ENCODE data around the gene PSMD13. TPM values are rescaled to one million over a fixed set of nuclear protein-coding genes. Genes with fewer than 3 reads are reported as not detected.
"Not testable (repeated sequence)": the region's sequence is repeated elsewhere in the genome, so short reads cannot be mapped to it uniquely, and the experiment has no call there.

PSMD13 gene
- total RNA-seq, 2 experiments from 2014 or later, result 235 to 239 TPM

DNA sequence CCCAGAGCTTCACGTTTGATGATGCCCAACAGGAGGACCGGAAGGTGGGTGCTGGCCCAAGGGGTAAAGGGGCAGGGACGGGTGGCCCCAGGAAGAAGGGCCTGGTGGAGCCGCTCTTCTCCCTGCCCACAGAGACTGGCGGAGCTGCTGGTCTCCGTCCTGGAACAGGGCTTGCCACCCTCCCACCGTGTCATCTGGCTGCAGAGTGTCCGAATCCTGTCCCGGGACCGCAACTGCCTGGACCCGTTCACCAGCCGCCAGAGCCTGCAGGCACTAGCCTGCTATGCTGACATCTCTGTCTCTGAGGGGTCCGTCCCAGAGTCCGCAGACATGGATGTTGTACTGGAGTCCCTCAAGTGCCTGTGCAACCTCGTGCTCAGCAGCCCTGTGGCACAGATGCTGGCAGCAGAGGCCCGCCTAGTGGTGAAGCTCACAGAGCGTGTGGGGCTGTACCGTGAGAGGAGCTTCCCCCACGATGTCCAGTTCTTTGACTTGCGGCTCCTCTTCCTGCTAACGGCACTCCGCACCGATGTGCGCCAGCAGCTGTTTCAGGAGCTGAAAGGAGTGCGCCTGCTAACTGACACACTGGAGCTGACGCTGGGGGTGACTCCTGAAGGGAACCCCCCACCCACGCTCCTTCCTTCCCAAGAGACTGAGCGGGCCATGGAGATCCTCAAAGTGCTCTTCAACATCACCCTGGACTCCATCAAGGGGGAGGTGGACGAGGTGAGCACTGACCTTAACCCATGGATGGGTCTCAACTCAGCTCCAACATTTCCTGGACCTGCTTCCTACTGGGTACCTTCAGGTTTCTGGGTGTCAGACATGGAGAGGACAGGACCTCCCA is 27.3 kb upstream of the PSMD13 start:
- H3K9me3 Mint-ChIP-seq, result no peaks in the 10 kb centered on the region
- H3K36me3 Mint-ChIP-seq, result peaks cover 39% of the 10 kb centered on the region
- H3K27me3 Mint-ChIP-seq, result no peaks in the 10 kb centered on the region
- DNase-seq, result no peak
- H3K4me1 Mint-ChIP-seq, result peaks cover 28% of the 10 kb centered on the region
- peak overlapping the region; percentile 100 for H3K27ac Mint-ChIP-seq
- H3K4me3 Mint-ChIP-seq, result peak overlapping the region; percentile 99

DNA sequence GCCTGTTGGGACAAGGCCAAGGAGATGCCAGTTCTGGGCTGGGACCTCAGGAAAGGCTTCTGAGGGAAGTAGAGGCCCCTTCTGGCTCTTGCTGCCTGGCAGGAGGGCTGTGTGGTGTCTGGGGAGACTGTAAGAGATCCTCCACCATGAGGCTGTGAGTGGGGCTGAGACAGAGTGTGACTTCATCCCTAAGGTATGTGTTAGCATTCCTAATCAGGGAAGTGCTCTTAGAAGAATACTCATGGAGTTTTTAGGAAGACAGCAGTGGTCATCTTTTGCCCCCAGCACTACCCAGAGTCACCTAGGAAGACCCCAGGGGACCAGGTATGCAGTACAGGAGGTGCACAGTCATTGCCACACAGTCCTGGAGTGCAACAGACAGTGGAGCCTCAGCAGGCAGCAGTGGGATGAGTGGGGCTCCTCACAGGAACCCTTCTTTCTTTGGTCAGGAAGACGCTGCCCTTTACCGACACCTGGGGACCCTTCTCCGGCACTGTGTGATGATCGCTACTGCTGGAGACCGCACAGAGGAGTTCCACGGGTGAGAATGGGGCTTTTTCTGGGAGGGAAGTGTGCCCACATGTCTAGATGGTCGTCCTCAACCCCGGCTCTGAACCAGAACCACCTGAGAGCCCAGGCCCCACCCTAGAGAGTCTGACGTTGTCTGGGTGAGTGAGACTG is 26.5 kb upstream of the PSMD13 start:
- no peak for DNase-seq
- peaks cover 44% of the 10 kb centered on the region for H3K36me3 Mint-ChIP-seq
- peaks cover 23% of the 10 kb centered on the region for H3K4me1 Mint-ChIP-seq
- no peaks in the 10 kb centered on the region for H3K27me3 Mint-ChIP-seq
- no peaks in the 10 kb centered on the region for H3K9me3 Mint-ChIP-seq
- H3K4me3 Mint-ChIP-seq, result peak overlapping the region; percentile 99
- peak overlapping the region; percentile 72 for H3K27ac Mint-ChIP-seq

DNA sequence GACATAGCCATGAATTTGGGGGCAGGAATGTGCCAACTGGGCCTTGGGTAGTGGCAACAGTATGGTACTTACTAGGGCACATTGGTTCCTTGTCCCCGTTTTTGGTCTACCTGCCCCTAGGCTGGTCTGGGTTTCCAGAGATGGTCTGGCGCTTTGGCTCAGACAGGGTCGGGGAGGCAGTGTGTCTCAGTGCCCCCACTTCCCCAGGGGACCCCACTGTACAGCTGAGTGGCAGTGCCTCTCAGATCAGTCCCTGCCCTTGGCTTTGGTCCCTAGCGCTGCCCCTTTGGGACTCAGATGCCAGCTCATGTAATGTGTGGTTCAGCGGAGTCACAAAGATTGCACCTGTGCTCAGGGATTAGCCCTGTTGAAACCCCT is 26.0 kb upstream of the PSMD13 start:
- H3K4me1 Mint-ChIP-seq, result peaks cover 20% of the 10 kb centered on the region
- peaks cover 41% of the 10 kb centered on the region for H3K36me3 Mint-ChIP-seq
- no peak for DNase-seq
- no peaks in the 10 kb centered on the region for H3K27me3 Mint-ChIP-seq
- no peaks in the 10 kb centered on the region for H3K9me3 Mint-ChIP-seq
- H3K27ac Mint-ChIP-seq, result peak overlapping the region; percentile 58
- H3K4me3 Mint-ChIP-seq, result no peak overlapping the region

DNA sequence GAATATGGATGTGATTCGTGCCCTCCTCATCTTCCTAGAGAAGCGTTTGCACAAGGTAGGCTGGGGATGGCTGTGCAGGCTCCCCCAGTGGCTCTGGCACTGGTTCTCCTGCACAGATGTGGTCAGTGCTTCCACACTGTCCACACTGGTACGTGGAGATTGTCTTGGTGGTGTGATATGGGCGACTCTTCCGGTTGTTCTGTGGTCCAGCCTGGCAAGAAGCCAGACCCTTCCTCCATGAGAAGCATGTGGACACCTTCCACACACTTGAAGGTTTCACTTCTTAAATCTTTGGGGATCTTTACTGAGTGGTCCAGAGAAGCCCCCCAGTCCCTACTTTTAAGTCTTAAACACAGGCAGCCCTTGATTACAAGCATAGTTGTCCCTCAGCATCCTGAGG is 25.5 kb upstream of the PSMD13 start:
- DNase-seq, result no peak
- no peaks in the 10 kb centered on the region for H3K27me3 Mint-ChIP-seq
- peaks cover 15% of the 10 kb centered on the region for H3K4me1 Mint-ChIP-seq
- H3K9me3 Mint-ChIP-seq, result no peaks in the 10 kb centered on the region
- H3K36me3 Mint-ChIP-seq, result peaks cover 36% of the 10 kb centered on the region
- peak overlapping the region; percentile 58 for H3K27ac Mint-ChIP-seq
- no peak overlapping the region for H3K4me3 Mint-ChIP-seq

DNA sequence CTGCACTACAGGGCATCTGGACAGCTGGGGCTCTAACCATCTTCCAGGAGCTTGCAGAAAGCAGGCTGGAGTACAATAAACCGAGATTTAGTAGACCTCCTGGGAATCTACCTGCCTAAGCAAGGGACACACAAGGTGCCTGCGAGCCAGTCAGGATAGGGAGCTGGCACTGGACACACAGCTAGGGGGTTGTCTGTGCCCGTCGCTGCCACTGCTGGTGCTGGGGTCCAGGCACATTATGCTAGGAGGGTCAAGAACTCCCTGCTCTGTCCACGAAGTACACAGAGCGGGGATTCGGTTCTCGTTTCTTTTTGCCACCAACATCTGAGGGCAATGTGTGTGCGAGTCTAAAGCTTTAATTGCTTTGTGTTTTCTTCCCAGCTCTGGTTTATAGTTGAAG is 25.0 kb upstream of the PSMD13 start:
- Mint-ChIP-seq H3K27me3 (no peaks in the 10 kb centered on the region), H3K4me1 (peaks cover 15% of the 10 kb centered on the region), H3K27ac (no peak overlapping the region), H3K9me3 (no peaks in the 10 kb centered on the region), H3K36me3 (peaks cover 33% of the 10 kb centered on the region), H3K4me3 (no peak overlapping the region)
- DNase-seq, result no peak

DNA sequence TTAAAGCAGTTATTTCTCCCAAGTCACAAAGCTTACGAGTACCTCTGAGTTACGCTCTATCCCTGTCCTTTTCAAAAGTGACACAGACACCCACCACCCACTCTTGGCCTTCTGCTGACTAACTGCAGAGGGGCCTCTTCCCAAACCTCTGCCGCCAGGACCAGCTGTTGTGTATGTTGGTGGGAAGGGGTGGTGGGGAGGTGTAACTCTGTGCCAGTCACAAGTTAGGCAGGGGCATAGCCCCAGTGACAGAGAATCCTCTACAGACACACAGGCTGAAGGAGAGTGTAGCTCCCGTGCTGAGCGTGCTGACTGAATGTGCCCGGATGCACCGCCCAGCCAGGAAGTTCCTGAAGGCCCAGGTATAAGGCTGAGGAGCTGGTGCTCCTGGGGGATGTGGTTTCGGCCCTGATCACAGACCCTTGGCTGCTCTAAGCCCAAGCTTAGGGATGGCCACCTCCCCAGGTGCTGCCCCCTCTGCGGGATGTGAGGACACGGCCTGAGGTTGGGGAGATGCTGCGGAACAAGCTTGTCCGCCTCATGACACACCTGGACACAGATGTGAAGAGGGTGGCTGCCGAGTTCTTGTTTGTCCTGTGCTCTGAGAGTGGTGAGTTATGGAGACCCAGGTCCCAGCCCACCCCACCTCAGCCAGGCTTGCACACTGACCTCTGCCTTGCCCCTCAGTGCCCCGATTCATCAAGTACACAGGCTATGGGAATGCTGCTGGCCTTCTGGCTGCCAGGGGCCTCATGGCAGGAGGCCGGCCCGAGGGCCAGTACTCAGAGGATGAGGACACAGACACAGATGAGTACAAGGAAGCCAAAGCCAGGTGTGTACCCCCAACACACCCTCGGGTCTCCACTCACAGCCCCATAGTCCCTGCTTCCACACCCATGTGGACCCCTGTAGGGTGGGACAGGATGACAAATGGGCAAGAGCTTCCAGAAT is 24.4 kb upstream of the PSMD13 start:
- no peak overlapping the region for H3K27ac Mint-ChIP-seq
- H3K9me3 Mint-ChIP-seq, result no peaks in the 10 kb centered on the region
- H3K36me3 Mint-ChIP-seq, result peaks cover 31% of the 10 kb centered on the region
- no peaks in the 10 kb centered on the region for H3K27me3 Mint-ChIP-seq
- H3K4me1 Mint-ChIP-seq, result peaks cover 15% of the 10 kb centered on the region
- DNase-seq, result no peak
- no peak overlapping the region for H3K4me3 Mint-ChIP-seq

DNA sequence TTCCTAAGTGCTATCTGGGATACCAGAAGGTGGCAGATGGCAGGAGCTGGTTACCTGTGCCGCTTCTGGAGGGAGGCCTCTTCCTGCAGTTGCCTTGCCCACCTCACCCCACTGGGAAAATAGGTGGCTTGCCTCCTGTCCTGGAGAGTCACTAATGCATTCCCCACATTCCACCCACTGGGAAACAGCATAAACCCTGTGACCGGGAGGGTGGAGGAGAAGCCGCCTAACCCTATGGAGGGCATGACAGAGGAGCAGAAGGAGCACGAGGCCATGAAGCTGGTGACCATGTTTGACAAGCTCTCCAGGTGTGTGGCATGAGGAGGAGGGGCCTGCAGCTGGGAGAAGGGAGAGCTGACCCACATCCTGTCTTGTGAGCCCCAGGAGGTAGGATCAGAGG is 23.7 kb upstream of the PSMD13 start:
- H3K36me3 Mint-ChIP-seq, result peaks cover 31% of the 10 kb centered on the region
- no peaks in the 10 kb centered on the region for H3K9me3 Mint-ChIP-seq
- no peak overlapping the region for H3K27ac Mint-ChIP-seq
- H3K4me3 Mint-ChIP-seq, result no peak overlapping the region
- H3K27me3 Mint-ChIP-seq, result no peaks in the 10 kb centered on the region
- no peak for DNase-seq
- peaks cover 20% of the 10 kb centered on the region for H3K4me1 Mint-ChIP-seq

DNA sequence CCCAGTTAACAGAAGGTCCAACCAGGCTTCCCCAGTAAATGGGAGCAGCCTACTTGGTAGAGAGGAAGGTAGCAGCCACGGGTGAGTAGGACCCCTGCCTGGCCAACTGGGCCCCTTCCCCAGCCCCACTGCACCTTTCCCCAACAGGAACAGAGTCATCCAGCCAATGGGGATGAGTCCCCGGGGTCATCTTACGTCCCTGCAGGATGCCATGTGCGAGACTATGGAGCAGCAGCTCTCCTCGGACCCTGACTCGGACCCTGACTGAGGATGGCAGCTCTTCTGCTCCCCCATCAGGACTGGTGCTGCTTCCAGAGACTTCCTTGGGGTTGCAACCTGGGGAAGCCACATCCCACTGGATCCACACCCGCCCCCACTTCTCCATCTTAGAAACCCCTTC is 22.7 kb upstream of the PSMD13 start:
- H3K27ac Mint-ChIP-seq, result peak overlapping the region; percentile 71
- no peak overlapping the region for H3K4me3 Mint-ChIP-seq
- H3K4me1 Mint-ChIP-seq, result peaks cover 20% of the 10 kb centered on the region
- DNase-seq, result no peak
- no peaks in the 10 kb centered on the region for H3K9me3 Mint-ChIP-seq
- no peaks in the 10 kb centered on the region for H3K27me3 Mint-ChIP-seq
- peaks cover 28% of the 10 kb centered on the region for H3K36me3 Mint-ChIP-seq

DNA sequence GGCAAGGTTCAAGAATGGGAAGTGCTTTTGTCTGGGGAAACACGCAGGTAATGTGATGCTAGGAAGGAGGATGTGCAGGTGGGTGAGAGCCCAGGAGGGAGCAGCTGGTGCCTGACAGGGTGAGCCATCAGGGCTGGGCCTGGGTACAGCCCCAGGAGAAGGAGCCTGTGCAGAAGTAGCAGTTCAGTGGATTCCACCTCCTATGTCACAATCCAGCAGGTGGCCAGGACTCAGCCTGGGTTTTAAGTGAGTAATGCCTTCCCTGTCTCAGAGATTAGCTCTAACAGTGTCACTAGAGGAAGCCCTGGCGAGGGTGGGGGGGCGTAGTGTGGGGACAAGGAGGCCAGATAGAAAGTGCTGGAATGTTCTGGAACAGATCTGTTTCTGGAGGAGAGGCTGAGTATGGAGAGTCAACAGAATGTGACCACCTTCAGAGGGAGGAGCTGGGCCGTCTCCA is 21.2 kb upstream of the PSMD13 start:
- no peak for DNase-seq
- H3K36me3 Mint-ChIP-seq, result peaks cover 19% of the 10 kb centered on the region
- peaks cover 8% of the 10 kb centered on the region for H3K4me1 Mint-ChIP-seq
- H3K4me3 Mint-ChIP-seq, result no peak overlapping the region
- no peaks in the 10 kb centered on the region for H3K27me3 Mint-ChIP-seq
- no peaks in the 10 kb centered on the region for H3K9me3 Mint-ChIP-seq
- H3K27ac Mint-ChIP-seq, result peak overlapping the region; percentile 9

DNA sequence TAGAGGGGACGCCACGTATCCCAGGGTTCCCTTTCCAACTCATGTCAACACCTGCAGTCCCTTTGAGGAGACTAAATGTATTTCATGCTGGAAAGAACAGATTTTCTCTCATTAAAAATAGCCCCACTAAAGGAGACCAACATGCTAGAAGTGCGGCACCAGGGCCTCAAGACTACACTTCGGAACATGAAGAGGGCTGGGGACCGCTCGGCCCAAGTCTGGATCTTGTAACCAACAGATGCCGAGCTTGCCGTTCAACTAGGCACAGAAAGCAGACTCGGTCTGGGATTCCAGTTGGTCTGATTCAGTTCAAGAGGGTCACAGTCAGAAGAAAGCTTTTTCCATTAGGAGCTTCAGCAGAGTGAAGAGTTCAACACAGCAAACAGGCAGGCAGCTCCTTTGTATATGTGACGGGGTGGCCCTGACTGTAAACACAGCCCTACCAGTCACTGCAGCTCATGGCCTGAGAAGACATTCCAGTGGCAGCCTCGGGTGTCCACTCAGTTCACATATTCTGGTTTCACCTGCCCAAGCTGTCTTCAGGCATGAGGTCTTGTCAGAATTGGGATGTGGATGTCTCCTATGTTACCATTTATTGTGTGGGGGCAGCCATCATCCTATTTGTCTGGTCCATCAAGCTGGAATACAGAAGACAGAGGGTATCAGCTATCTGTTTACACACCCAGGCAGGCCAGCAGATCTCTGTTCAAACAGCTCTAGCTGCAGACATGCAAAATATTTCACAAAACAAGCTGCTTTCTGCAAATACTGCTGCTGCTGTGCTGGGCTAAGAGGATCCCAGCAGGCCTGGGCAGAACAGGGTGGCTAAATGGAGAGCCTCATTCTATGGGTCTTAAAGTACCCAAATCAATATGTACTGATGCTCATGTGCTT is 20.4 kb upstream of the PSMD13 start:
- H3K4me1 Mint-ChIP-seq, result peaks cover 8% of the 10 kb centered on the region

DNA sequence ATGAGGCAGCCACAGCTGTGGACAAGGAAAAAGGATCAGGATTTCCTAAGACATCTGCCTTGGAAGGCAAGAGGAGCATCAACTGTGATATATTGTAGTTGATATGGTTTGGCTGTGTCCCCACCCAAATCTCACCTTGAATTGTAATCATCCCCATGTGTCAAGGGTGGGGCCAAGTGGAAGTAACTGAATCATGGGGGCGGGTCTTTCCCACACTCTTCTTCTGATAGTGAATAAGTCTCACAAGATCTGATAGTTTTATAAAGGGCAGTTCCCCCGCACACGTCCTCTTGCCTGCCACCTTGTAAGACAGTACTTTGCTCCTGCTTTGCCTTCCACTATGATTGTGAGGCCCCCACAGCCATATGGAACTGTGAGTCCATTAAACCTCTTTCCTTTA is 19.1 kb upstream of the PSMD13 start:
- no peaks in the 10 kb centered on the region for H3K9me3 Mint-ChIP-seq
- no peak for DNase-seq
- peaks cover 13% of the 10 kb centered on the region for H3K36me3 Mint-ChIP-seq
- no peak overlapping the region for H3K27ac Mint-ChIP-seq
- H3K27me3 Mint-ChIP-seq, result no peaks in the 10 kb centered on the region
- peaks cover 5% of the 10 kb centered on the region for H3K4me1 Mint-ChIP-seq
- H3K4me3 Mint-ChIP-seq, result no peak overlapping the region

More for the DNA sequence above, 20.4 kb upstream of the PSMD13 start:
- Mint-ChIP-seq H3K9me3 (no peaks in the 10 kb centered on the region), H3K27me3 (no peaks in the 10 kb centered on the region), H3K27ac (peak overlapping the region; percentile 53), H3K36me3 (peaks cover 16% of the 10 kb centered on the region), H3K4me3 (no peak overlapping the region)
- DNase-seq, result no peak

DNA sequence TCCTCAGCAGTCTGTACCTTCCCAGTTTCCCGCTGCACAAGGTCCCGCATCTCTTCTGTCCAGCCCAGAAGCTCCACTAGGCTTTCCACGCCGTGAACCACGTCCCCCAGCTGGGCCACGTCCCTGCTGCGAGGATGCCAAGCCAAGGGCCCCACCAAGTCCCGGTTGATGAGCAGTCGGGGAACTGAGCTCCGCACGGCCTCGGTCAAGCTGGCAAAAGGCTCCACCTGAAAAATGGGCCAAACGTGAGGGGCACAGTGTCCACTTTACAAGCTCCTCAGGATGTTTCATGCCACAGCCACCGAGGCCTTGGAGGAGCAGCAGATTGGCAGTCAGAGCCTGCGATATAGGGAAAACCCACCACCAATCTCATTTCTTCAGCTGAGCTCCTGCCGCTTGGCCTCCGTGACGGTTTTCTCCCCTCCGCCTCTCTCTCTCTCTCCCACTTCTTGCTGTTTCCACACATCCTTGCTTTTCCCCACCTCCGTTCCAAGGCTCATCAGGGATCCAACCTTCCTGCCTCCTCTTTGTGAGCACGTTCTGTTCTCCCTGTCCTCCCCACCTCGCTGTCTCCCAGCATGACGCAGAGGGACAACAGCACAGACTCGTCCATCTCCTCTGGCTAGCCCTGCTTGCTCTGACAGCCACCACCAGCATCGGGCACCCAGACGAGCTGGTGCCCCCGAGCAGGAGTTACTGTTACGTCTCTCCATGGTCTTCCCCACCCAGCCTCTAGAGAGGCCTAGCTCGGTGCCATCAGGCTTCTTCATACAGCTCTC is 17.8 kb upstream of the PSMD13 start:
- H3K4me1 Mint-ChIP-seq, result peaks cover 5% of the 10 kb centered on the region
- H3K27ac Mint-ChIP-seq, result no peak overlapping the region
- H3K9me3 Mint-ChIP-seq, result no peaks in the 10 kb centered on the region
- no peak overlapping the region for H3K4me3 Mint-ChIP-seq
- H3K27me3 Mint-ChIP-seq, result no peaks in the 10 kb centered on the region
- DNase-seq, result no peak
- H3K36me3 Mint-ChIP-seq, result peaks cover 8% of the 10 kb centered on the region

DNA sequence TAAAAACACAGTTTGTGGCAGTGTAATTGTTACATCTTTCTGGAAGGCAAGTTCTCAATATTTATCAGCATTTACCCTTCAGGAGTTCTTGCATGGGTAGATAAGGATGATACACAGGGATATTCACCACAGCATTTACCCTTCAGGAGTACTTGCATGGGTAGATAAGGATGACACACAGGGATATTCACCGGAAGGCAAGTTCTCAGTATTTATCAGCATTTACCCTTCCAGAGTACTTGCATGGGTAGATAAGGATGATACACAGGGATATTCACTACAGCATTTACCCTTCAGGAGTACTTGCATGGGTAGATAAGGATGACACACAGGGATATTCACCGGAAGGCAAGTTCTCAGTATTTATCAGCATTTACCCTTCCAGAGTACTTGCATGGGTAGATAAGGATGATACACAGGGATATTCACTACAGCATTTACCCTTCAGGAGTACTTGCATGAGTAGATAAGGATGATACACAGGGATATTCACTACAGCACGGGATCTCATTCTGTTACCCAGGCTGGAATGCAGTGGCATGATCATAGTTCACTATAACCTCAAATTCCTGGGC is 16.0 kb upstream of the PSMD13 start:
- not testable (repeated sequence) for DNase-seq, H3K4me1 Mint-ChIP-seq, H3K36me3 Mint-ChIP-seq, H3K27ac Mint-ChIP-seq, H3K27me3 Mint-ChIP-seq, H3K4me3 Mint-ChIP-seq, H3K9me3 Mint-ChIP-seq
